Retinal pigment epithelial cell (primary cell): Measurements from ENCODE around the gene RLN3.
"Not testable (repeated sequence)": the region's sequence is repeated elsewhere in the genome, so short reads cannot be mapped to it uniquely, and the experiment has no call there.

Experiments
- DNase-seq: peaks from one replicate; pipeline ENCODE4 v3.0.0-alpha.2; 2010; ENCODE audit warnings: low read depth
- H3K4me3 ChIP-seq: 2 replicates; pipeline ENCODE4 v1.5.1; 2011; ENCODE audit warnings: mild to moderate bottlenecking, low read length, control low read depth, moderate library complexity
- CTCF ChIP-seq: conservative IDR thresholded peaks from 2 replicates; pipeline ENCODE4 v1.5.1; 2011; ENCODE audit warnings: low read depth, low read length, control low read depth, inconsistent platforms

Gene RLN3

GRCh38 chr19:14006766-14007562, 21.0 kb upstream of the RLN3 start:
- DNase-seq, result no peak
- no peak for TF ChIP-seq CTCF
- H3K4me3 ChIP-seq, result peak overlapping the region; percentile 66

- H3K4me3 ChIP-seq, result no peak overlapping the region
- DNase-seq, result no peak
- TF ChIP-seq CTCF, result no peak
Measured at GRCh38 chr19:14012378-14012915, 15.5 kb upstream of the RLN3 start.

GRCh38 chr19:14015524-14016035, 12.4 kb upstream of the RLN3 start:
- no peak for DNase-seq
- TF ChIP-seq CTCF, result no peak
- H3K4me3 ChIP-seq, result no peak overlapping the region

- no peak for DNase-seq
- H3K4me3 ChIP-seq, result no peak overlapping the region
- TF ChIP-seq CTCF, result no peak
Measured at GRCh38 chr19:14019100-14019499, 8.8 kb upstream of the RLN3 start.

GRCh38 chr19:14019739-14020138, 8.2 kb upstream of the RLN3 start:
- DNase-seq, H3K4me3 ChIP-seq: not testable (repeated sequence)

- TF ChIP-seq CTCF, result no peak
- DNase-seq, result no peak
- no peak overlapping the region for H3K4me3 ChIP-seq
Measured at GRCh38 chr19:14021474-14021873, 6.5 kb upstream of the RLN3 start.

- DNase-seq, result no peak
- TF ChIP-seq CTCF, result no peak
Measured at GRCh38 chr19:14022469-14022868, 5.5 kb upstream of the RLN3 start.

More at GRCh38 chr19:14022469-14022868, 5.5 kb upstream of the RLN3 start:
- H3K4me3 ChIP-seq, result no peak overlapping the region
